Kidney (tissue), 14 donors: ENCODE measurements around the gene NSMCE4A. TPM values are rescaled to one million over a fixed set of nuclear protein-coding genes. Genes with fewer than 3 reads are reported as not detected.

Source experiments
- DNase-seq, 5 donors: peaks; one replicate each; pipeline ENCODE4 v3.0.0-alpha.2; 2013 to 2020
- FAIRE-seq: peaks from 2 replicates; lab custom pipeline; 2012; peaks lifted over from hg19 to GRCh38; lab: Jason Lieb, UNC
- H3K27ac ChIP-seq, 2 donors: one replicate each; pipeline ENCODE4 v1.7.0; 2013; ENCODE audit warnings: low read depth in 2 of 2, low read length in 2 of 2, inconsistent platforms in 1 of 2
- H3K27me3 ChIP-seq: one replicate; pipeline ENCODE4 v1.7.1; 2013; ENCODE audit warnings: low read length, inconsistent platforms; ENCODE audit not compliant: control insufficient read depth, insufficient read depth
- H3K36me3 ChIP-seq, 3 donors: one replicate each; pipeline versions ENCODE4 v1.7.0 to v1.7.1; 2013; ENCODE audit warnings: low read length in 3 of 3, control low read depth in 1 of 3, inconsistent platforms in 1 of 3; ENCODE audit not compliant: insufficient read depth in 3 of 3, control insufficient read depth in 2 of 3
- H3K4me1 ChIP-seq, 3 donors: one replicate each; pipeline versions ENCODE4 v1.7.0 to v1.7.1; 2013; ENCODE audit warnings: low read length in 3 of 3, inconsistent platforms in 1 of 3, low read depth in 1 of 3; ENCODE audit not compliant: control insufficient read depth in 2 of 3, insufficient read depth in 2 of 3
- H3K4me3 ChIP-seq, 3 donors: one replicate each; pipeline versions ENCODE4 v1.7.0 to v1.8.1; 2013; ENCODE audit warnings: low read length in 3 of 3, control low read depth in 1 of 3, inconsistent platforms in 1 of 3
- H3K9ac ChIP-seq, 3 donors: one replicate each; pipeline versions ENCODE4 v1.7.0 to v1.7.1; 2013; ENCODE audit warnings: low read length in 3 of 3, control low read depth in 1 of 3, inconsistent platforms in 1 of 3
- H3K9me3 ChIP-seq, 3 donors: one replicate each; pipeline versions ENCODE4 v1.7.0 to v1.7.1; 2013; ENCODE audit warnings: low read length in 3 of 3, control low read depth in 1 of 3, inconsistent platforms in 1 of 3; ENCODE audit not compliant: control insufficient read depth in 2 of 3, insufficient read depth in 1 of 3
- CTCF ChIP-seq: IDR thresholded peaks from 3 replicates; pipeline ENCODE4 v1.5.1; 2012; ENCODE audit warnings: mild to moderate bottlenecking, moderate library complexity, borderline replicate concordance; ENCODE audit not compliant: insufficient read depth; ENCODE audit errors: extremely low read depth
- intact Hi-C: fragments of 100-400 bp; cut with DNase I; formaldehyde crosslinking; loops from one replicate; pipeline ENCODE4 v1.11.1; 2022
- polyA plus RNA-seq: library from polyadenylated mRNA; stranded (reverse); fragments of 350-450 nt; fragmentation: Illumina TruSeq; extraction: RNeasy Lipid Tissue Mini Kit (QIAGEN cat#74804); gene quantifications from one replicate; pipeline ENCODE4 v1.2.3, GENCODE V29; 2014; ENCODE audit warnings: low read depth, low replicate concordance; ENCODE audit not compliant: insufficient read depth
- total RNA-seq: library from RNA; stranded (reverse); fragmentation: NEBNext Ultra II Directional; extraction: Animal tissue kit (Norgen Biotek cat#: 25700); gene quantifications from one replicate; pipeline ENCODE4 v1.2.1, GENCODE V29; 2021
- donor health status: control.
- donor health status: control.
- donor health status: control.
- donor health status: control.
- donor health status: control.
- donor health status: DM: yes; HTN: yes; CAD: no.
- donor health status: Normal renal cell carcinoma (clear cell type).

Gene NSMCE4A
- total and polyA plus RNA-seq, 2 donors from 2014 or later: 36.3 to 36.4 TPM

DNA sequence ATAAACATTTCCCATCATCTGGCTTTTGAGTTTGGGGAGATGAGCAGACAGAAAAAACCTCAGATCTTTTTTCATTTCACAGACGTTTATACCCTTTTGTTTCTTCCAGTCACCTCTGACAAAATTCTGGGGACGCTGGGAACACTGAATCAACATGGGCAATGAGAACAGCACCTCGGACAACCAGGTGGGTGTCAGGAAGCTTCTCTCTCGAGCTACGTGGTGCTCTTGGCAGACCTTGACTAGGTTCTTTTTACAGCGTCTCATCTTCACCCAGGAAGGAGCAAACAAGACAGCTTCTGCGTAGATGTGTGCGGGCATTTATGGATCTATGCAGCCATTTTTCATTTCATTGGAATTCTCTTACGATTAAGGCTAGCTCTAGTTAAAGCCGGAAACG lies 46.8 kb upstream of the NSMCE4A start:
- FAIRE-seq: no peak
- intact Hi-C loops: no loop called here

GRCh38 chr10:122021379-122021778 lies 46.4 kb upstream of the NSMCE4A start:
- no peak overlapping the region for H3K9ac ChIP-seq
- no peaks in the 10 kb centered on the region for H3K27me3 ChIP-seq
- H3K36me3 ChIP-seq: no peaks in the 10 kb centered on the region
- intact Hi-C loops: no loop called here
- DNase-seq (no peak), FAIRE-seq (no peak)
- no peaks in the 10 kb centered on the region for H3K9me3 ChIP-seq
- TF ChIP-seq CTCF: no peak
- H3K4me3 ChIP-seq: no peak overlapping the region
- no peak overlapping the region for H3K27ac ChIP-seq
- peaks cover 0 to 3% (median 0%) of the 10 kb centered on the region in 3 donors for H3K4me1 ChIP-seq

More for the DNA sequence above, 46.8 kb upstream of the NSMCE4A start:
- Histone ChIP-seq H3K27ac (no peak overlapping the region), H3K36me3 (no peaks in the 10 kb centered on the region), H3K27me3 (no peaks in the 10 kb centered on the region), H3K4me3 (no peak overlapping the region), H3K9me3 (no peaks in the 10 kb centered on the region), H3K9ac (no peak overlapping the region), H3K4me1 (peaks cover 0 to 3% (median 0%) of the 10 kb centered on the region in 3 donors)
- TF ChIP-seq CTCF: no peak
- DNase-seq: no peak

- Histone ChIP-seq H3K4me3 (peak overlapping the region in 2 of 3 donors; percentile 52 to 53), H3K36me3 (no peaks in the 10 kb centered on the region), H3K4me1 (peaks cover 0 to 3% (median 0%) of the 10 kb centered on the region in 3 donors), H3K27ac (peak overlapping the region; percentile 87), H3K27me3 (no peaks in the 10 kb centered on the region), H3K9ac (peak overlapping the region in 1 of 3 donors; percentile 77), H3K9me3 (no peaks in the 10 kb centered on the region)
- FAIRE-seq: no peak
- peak in 1 of 5 donors; percentile 15 for DNase-seq
- no peak for TF ChIP-seq CTCF
- intact Hi-C loops: no loop called here
Measured at GRCh38 chr10:122020226-122020625, 45.2 kb upstream of the NSMCE4A start.
